Transverse colon (tissue), 4 donors: ENCODE data around the gene CUZD1. TPM values are rescaled to one million over a fixed set of nuclear protein-coding genes. Genes with fewer than 3 reads are reported as not detected.

Source experiments
- DNase-seq: peaks from one replicate; pipeline ENCODE4 v3.0.0-alpha.2; 2019
- H3K27ac ChIP-seq, 4 donors: fragments of 200-600 bp; sonication (generic); 2 replicates each; pipeline ENCODE4 v1.5.1; 2016 to 2018; ENCODE audit warnings: inconsistent platforms in 4 of 4
- H3K27me3 ChIP-seq: fragments of 200-600 bp; sonication (generic); 2 replicates; pipeline ENCODE4 v1.5.1; 2017; ENCODE audit warnings: inconsistent platforms
- H3K36me3 ChIP-seq, 4 donors: fragments of 200-600 bp; sonication (generic); 2 replicates each; pipeline ENCODE4 v1.5.1; 2017 to 2019; ENCODE audit warnings: inconsistent platforms in 4 of 4
- H3K4me1 ChIP-seq, 4 donors: fragments of 200-600 bp; sonication (generic); 2 replicates each; pipeline ENCODE4 v1.5.1; 2017 to 2020; ENCODE audit warnings: inconsistent platforms in 4 of 4
- H3K4me3 ChIP-seq, 4 donors: fragments of 200-600 bp; sonication (generic); 1 replicate in 1 of 4; 2 replicates in 3 of 4; pipeline versions ENCODE4 v1.5.1 to v1.6.1; 2017 to 2019; ENCODE audit warnings: inconsistent platforms in 4 of 4
- H3K9me3 ChIP-seq, 2 donors: fragments of 200-600 bp; sonication (generic); 2 replicates each; pipeline ENCODE4 v1.5.1; 2017 to 2019; ENCODE audit warnings: inconsistent platforms in 2 of 2
- EP300 ChIP-seq: sonication (generic); formaldehyde crosslinking; IDR thresholded peaks from one replicate; pipeline ENCODE4 v1.6.1; 2017; ENCODE audit warnings: antibody characterized with exemption, low read depth
- POLR2A ChIP-seq: fragments of 450-650 bp; IDR thresholded peaks from one replicate; pipeline ENCODE4 v1.6.1; 2016; ENCODE audit warnings: antibody characterized with exemption, mild to moderate bottlenecking, moderate library complexity
- POLR2AphosphoS5 ChIP-seq, 3 donors: sonication (generic); formaldehyde crosslinking; IDR thresholded peaks; one replicate each; pipeline ENCODE4 v1.6.1; 2016; ENCODE audit warnings: antibody characterized with exemption in 3 of 3
- WGBS, 2 donors: methylation state at CpG; one replicate each; pipeline ENCODE4 v1.1.5; 2018; ENCODE audit warnings: low coverage in 1 of 2; 5-methylcytosine and 5-hydroxymethylcytosine counted together
- in situ Hi-C, 4 donors: fragments of 200-750 bp; cut with MboI; loops; one replicate each; pipeline versions ENCODE4 v1.15.0 to v1.15.1; 2017; ENCODE audit warnings: low sequenced_read_pairs in 3 of 4, low pct_ligation_motif_present in 1 of 4, low pct_unique_long_range_greater_than_20kb in 1 of 4
- intact Hi-C: fragments of 100-400 bp; cut with DNase I; formaldehyde crosslinking; loops from one replicate; pipeline ENCODE4 v1.15.1; 2023; ENCODE audit warnings: low total_unique reads
- total RNA-seq, 4 donors: library from RNA; depleted of rRNA; stranded (reverse); fragments of >200 nt; gene quantifications; one replicate each; pipeline ENCODE4 v1.1.0, GENCODE V29; 2016
- TF ChIP-seq, protein P1 (sequence below), 5 experiments: fragments of 200-600 bp in 3 of 5; fragments of 450-650 bp in 2 of 5; sonication (generic) in 3 of 5; IDR thresholded peaks; 1 replicate in 2 of 5; 2 replicates in 3 of 5; pipeline ENCODE4 v1.5.1; 2016 to 2017; ENCODE audit warnings: antibody characterized with exemption in 5 of 5, inconsistent platforms in 3 of 5, mild to moderate bottlenecking in 2 of 5, moderate library complexity in 1 of 5

CUZD1 gene
- total RNA-seq, 4 donors from 2014 or later = 0.41 to 1.1 TPM; not detected in 2

DNA sequence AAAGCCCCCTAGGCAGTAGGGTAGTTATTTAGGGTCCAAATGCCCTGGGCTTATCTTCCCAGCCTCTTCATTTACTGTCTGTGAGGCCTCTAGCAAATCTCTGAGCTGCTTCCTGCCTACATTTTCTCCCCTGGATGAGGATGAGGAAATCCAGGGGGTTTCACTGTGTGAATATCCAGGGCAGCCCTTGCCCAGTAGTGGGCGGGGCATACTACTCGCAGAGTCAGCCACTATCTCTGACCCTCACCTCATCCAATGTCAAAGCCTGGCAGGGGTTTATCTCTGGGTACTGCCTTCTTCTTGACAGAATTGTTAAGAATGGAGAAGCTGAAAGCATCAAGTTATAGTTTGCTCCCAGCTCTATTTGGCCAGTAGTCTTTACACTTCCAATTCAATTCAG lies 48.9 kb downstream of the CUZD1 start:
- H3K27me3 ChIP-seq = no peaks in the 10 kb centered on the region
- in situ Hi-C loops = no loop called here
- H3K36me3 ChIP-seq = no peaks in the 10 kb centered on the region
- no peak overlapping the region for H3K4me3 ChIP-seq
- WGBS, 2 donors = 47% methylated on average over 2 of the region's 2 CpGs; no CpG with 5 or more reads in 1 of the 2 donors
- no peaks in the 10 kb centered on the region for H3K4me1 ChIP-seq
- TF ChIP-seq POLR2A = no peak
- TF ChIP-seq EP300 = no peak
- TF ChIP-seq, protein P1, sequence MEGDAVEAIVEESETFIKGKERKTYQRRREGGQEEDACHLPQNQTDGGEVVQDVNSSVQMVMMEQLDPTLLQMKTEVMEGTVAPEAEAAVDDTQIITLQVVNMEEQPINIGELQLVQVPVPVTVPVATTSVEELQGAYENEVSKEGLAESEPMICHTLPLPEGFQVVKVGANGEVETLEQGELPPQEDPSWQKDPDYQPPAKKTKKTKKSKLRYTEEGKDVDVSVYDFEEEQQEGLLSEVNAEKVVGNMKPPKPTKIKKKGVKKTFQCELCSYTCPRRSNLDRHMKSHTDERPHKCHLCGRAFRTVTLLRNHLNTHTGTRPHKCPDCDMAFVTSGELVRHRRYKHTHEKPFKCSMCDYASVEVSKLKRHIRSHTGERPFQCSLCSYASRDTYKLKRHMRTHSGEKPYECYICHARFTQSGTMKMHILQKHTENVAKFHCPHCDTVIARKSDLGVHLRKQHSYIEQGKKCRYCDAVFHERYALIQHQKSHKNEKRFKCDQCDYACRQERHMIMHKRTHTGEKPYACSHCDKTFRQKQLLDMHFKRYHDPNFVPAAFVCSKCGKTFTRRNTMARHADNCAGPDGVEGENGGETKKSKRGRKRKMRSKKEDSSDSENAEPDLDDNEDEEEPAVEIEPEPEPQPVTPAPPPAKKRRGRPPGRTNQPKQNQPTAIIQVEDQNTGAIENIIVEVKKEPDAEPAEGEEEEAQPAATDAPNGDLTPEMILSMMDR (IDR thresholded peaks at IDR 0.05) = no peak
- TF ChIP-seq POLR2AphosphoS5 (IDR thresholded peaks at IDR 0.05) = no peak
- no peak overlapping the region for H3K27ac ChIP-seq
- intact Hi-C loops = no loop called here
- DNase-seq = no peak
- no peaks in the 10 kb centered on the region for H3K9me3 ChIP-seq

DNA sequence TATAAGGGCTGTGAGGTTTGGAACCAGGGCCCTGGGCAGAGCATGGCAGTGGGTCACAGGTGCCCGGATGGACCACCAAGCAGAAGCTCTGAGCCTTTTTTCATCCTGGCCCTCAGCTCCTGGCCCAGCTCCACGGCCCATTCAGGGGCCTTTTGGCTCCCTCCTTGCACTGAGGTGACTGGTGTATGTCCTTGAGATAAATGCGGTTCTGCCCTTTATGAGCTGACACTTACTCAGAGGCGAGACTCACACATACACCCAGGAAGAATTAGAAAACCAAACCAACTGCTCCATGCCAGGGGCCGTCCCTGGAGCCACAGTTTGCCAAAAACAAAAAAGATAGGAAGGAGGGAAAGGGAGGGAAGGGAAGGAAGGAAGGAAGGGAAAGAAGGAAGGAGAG lies 49.7 kb downstream of the CUZD1 start:
- DNase-seq = no peak
- no peaks in the 10 kb centered on the region for H3K27me3 ChIP-seq
- no peaks in the 10 kb centered on the region for H3K9me3 ChIP-seq
- WGBS, 2 donors = 63 to 80% methylated on average over 1 to 5 of the region's 5 CpGs
- intact Hi-C loops (no loop called here), in situ Hi-C loops (no loop called here)
- H3K27ac ChIP-seq = no peak overlapping the region
- no peak for TF ChIP-seq EP300
- no peak for TF ChIP-seq POLR2A
- TF ChIP-seq, protein P1 (IDR thresholded peaks at IDR 0.05) = no peak
- TF ChIP-seq POLR2AphosphoS5 (IDR thresholded peaks at IDR 0.05) = no peak
- H3K4me3 ChIP-seq = no peak overlapping the region
- no peaks in the 10 kb centered on the region for H3K4me1 ChIP-seq
- H3K36me3 ChIP-seq = no peaks in the 10 kb centered on the region

DNA sequence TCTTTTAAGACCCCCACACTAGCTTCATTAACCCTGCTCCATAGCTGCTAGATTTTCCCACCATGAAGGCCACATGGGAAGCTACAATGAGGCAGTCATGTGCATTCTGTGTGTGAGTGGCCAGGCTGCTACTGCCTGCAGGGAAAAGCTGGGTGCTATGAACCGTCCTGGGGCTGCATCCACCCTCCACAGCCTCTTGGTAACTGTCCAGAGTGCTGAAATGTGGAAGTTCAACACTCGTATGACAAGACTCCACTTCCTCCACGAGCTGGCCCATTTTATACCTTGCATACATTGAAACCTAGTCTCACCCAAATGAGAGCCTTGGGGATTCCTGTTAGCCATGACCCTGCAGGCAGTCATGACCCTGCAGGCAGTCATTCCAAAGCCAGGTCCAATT lies 59.4 kb downstream of the CUZD1 start:
- DNase-seq = no peak
- Histone ChIP-seq H3K4me1 (no peaks in the 10 kb centered on the region), H3K36me3 (no peaks in the 10 kb centered on the region), H3K27me3 (no peaks in the 10 kb centered on the region), H3K4me3 (no peak overlapping the region), H3K9me3 (no peaks in the 10 kb centered on the region), H3K27ac (no peak overlapping the region)
- WGBS, 2 donors = 16% methylated on average over 3 of the region's 3 CpGs; no CpG with 5 or more reads in 1 of the 2 donors
- in situ Hi-C loops (no loop called here), intact Hi-C loops (no loop called here)
- TF ChIP-seq POLR2AphosphoS5 (IDR thresholded peaks at IDR 0.05) = no peak
- TF ChIP-seq, protein P1 (IDR thresholded peaks at IDR 0.05) = no peak
- TF ChIP-seq POLR2A = no peak
- no peak for TF ChIP-seq EP300

DNA sequence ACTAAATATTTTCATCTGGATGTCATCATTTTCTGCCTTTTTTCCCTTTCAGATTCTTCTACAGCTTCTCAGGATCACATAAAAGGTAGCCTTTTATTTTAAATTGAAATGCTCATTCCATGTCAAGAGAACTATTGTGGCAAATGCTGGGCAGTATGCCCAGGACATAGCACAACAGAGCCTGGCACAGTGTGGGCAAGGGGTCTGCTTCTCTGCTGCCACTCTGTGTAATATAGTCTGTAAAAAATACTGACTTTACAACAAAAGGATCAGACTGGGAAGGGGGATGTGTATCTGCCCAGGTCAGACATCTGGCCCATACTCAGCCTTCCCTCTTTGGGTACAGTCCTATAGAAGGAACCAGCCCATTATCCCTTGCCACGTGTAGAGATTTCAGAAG lies 62.7 kb downstream of the CUZD1 start:
- H3K4me3 ChIP-seq = no peak overlapping the region
- intact Hi-C loops = no loop called here
- no peak overlapping the region for H3K27ac ChIP-seq
- H3K27me3 ChIP-seq = no peaks in the 10 kb centered on the region
- TF ChIP-seq POLR2A = no peak
- no peak for TF ChIP-seq POLR2AphosphoS5 (IDR thresholded peaks at IDR 0.05)
- TF ChIP-seq, protein P1 (IDR thresholded peaks at IDR 0.05) = no peak
- TF ChIP-seq EP300 = no peak
- in situ Hi-C loops = no loop called here
- DNase-seq = no peak
- 60% methylated on average over 1 of the region's 1 CpG; no CpG with 5 or more reads in 1 of the 2 donors for WGBS, 2 donors
- no peaks in the 10 kb centered on the region for H3K36me3 ChIP-seq
- H3K9me3 ChIP-seq = no peaks in the 10 kb centered on the region
- H3K4me1 ChIP-seq = no peaks in the 10 kb centered on the region

Other genes with a start within 250 kb of the CUZD1 start
- gene C10orf120, start 146.0 kb downstream of the CUZD1 start, total RNA-seq = not detected
- 1 to 10 TPM in 3 of 4 donors, not detected in 1; 3.7 to 7.1 (median 4.9) TPM for gene FAM24B, start 33.7 kb upstream of the CUZD1 start, total RNA-seq
- not detected for gene FAM24A, start 64.8 kb upstream of the CUZD1 start, total RNA-seq
- gene C10orf88, start 108.4 kb upstream of the CUZD1 start, total RNA-seq = 10 to 100 TPM in 1 of 4 donors, 1 to 10 TPM in 3; 4.9 to 30.8 (median 7.4) TPM
- gene PSTK, start 134.5 kb upstream of the CUZD1 start, total RNA-seq = 1 to 10 TPM in 2 of 4 donors, not detected in 2; 2.5 to 2.9 TPM
- gene IKZF5, start 162.9 kb upstream of the CUZD1 start, total RNA-seq = 10 to 100 TPM in 1 of 4 donors, 1 to 10 TPM in 3; 6.2 to 11.1 (median 7.1) TPM
- 10 to 100 TPM in 2 of 4 donors, 1 to 10 TPM in 2; 3.0 to 31.4 (median 13.9) TPM for gene ACADSB, start 163.1 kb upstream of the CUZD1 start, total RNA-seq